ENCODE measurements around the gene FDXR. TPM values are rescaled to one million over a fixed set of nuclear protein-coding genes. Genes with fewer than 3 reads are reported as not detected.

Gene FDXR
- total RNA-seq, 4 donors from 2014 or later: 4.4 to 5.7 (median 5.2) TPM

GRCh38 chr17:74882517-74883240 lies 9.9 kb upstream of the FDXR start:
- TF ChIP-seq, protein P1, sequence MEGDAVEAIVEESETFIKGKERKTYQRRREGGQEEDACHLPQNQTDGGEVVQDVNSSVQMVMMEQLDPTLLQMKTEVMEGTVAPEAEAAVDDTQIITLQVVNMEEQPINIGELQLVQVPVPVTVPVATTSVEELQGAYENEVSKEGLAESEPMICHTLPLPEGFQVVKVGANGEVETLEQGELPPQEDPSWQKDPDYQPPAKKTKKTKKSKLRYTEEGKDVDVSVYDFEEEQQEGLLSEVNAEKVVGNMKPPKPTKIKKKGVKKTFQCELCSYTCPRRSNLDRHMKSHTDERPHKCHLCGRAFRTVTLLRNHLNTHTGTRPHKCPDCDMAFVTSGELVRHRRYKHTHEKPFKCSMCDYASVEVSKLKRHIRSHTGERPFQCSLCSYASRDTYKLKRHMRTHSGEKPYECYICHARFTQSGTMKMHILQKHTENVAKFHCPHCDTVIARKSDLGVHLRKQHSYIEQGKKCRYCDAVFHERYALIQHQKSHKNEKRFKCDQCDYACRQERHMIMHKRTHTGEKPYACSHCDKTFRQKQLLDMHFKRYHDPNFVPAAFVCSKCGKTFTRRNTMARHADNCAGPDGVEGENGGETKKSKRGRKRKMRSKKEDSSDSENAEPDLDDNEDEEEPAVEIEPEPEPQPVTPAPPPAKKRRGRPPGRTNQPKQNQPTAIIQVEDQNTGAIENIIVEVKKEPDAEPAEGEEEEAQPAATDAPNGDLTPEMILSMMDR (IDR thresholded peaks at IDR 0.05): no peak
- no peak for ATAC-seq (ENCODE audit: low FRiP score)
- DNase-seq (ENCODE audit: low spot score): no peak

DNA sequence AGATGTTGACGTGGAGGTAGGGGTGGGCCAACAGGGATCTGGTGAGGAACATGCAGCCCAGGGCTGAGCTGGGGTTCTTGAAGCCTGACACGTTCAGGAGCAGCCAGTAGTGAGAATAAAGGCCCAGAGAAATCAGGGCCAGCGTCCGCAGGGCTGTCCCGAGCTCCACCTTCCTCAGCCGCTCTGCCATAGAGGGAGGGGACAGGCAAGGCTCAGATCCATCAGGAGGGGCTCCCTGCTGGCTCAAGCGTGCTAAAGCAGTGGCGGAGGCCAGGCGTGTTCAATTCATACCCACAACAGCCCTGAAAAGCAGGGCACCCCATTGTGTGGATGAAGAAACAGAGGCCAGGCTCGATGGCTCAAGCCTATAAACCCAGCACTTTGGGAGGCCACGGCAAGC lies 8.3 kb upstream of the FDXR start:
- no peak for ATAC-seq (ENCODE audit: low FRiP score)
- TF ChIP-seq, protein P1 (IDR thresholded peaks at IDR 0.05): no peak
- DNase-seq (ENCODE audit: low spot score): no peak

GRCh38 chr17:74879308-74879707 lies 6.5 kb upstream of the FDXR start:
- no peak for DNase-seq (ENCODE audit: low spot score)
- ATAC-seq (ENCODE audit: low FRiP score): no peak
- TF ChIP-seq, protein P1 (IDR thresholded peaks at IDR 0.05): no peak

DNA sequence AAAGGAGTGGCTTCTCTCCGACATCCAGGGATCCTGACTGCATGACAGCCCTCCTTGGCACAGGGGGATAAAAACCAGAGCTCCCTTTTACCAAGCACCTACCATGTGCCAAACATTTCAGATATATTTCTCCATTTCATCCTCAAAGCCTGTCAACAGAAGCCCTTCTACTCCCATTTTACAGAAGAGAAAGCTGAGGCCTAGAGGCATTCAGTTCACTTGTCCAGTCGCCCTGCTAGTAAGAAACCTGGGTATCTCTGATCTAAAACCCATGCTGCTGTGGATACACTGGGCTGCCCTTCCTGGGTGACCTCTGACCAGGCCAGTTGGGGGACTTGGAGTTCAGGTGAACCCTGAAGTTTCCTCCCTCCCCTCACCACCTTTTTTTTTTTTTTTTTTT lies 5.9 kb upstream of the FDXR start:
- TF ChIP-seq, protein P1 (IDR thresholded peaks at IDR 0.05): no peak
- ATAC-seq (ENCODE audit: low FRiP score) (no peak), DNase-seq (ENCODE audit: low spot score) (no peak)

GRCh38 chr17:74877592-74878548 lies 5.1 kb upstream of the FDXR start:
- ATAC-seq (ENCODE audit: low FRiP score): no peak
- no peak for DNase-seq (ENCODE audit: low spot score)
- TF ChIP-seq, protein P1 (IDR thresholded peaks at IDR 0.05): no peak

DNA sequence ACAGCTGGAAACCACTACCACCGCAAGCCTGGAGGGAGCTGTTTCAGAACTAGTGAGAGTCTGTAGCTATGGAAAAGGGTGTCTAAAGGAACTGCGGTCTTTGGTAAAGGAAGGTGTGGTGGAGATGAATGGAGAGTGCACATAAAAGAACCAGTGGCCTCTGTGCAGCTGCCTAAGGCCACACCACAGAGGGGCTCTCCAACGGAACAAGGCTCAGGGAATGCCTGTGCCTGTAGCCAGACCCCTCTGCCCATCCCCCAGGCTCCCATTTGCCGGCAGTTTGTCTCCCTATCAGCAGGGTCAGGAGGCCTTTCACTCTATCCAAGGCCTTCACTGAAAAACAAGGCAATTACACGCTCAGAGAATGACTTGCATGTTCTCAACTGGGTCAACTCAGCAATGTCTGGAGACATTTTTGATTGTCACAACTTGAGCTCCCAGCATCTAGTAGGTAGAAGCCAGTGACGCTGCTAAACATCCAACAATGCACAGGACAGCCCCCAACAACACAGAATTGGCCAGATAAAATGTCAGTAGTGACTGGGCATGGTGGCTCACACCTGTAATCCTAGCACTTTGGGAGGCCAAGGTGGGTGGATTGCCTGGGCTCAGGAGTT lies 3.3 kb upstream of the FDXR start:
- no peak for ATAC-seq (ENCODE audit: low FRiP score)
- DNase-seq (ENCODE audit: low spot score): no peak
- TF ChIP-seq, protein P1 (IDR thresholded peaks at IDR 0.05): no peak
